GM12801 (cell line): ENCODE results near the gene FRYL.

ENCODE experiments used
- CTCF ChIP-seq: IDR thresholded peaks from one replicate; pipeline ENCODE4 v1.5.1; 2011; ENCODE audit warnings: control low read depth; ENCODE audit not compliant: insufficient read length; ENCODE audit errors: extremely low read depth

FRYL gene

GRCh38 chr4:48489683-48490011 lies 290.4 kb downstream of the FRYL start:
- no peak for TF ChIP-seq CTCF

GRCh38 chr4:48484494-48485168 lies 295.4 kb downstream of the FRYL start:
- no peak for TF ChIP-seq CTCF

- TF ChIP-seq CTCF, result no peak
These were observed 296.1 kb downstream of the FRYL start for GRCh38 chr4:48483777-48484493.

GRCh38 chr4:48483006-48483776 lies 296.9 kb downstream of the FRYL start, which contains the start of gene SLC10A4:
Gene SLC10A4, plus strand, starts transcription at chr4:48483343. Its CDS starts 219 bp downstream, at chr4:48483562.
- TF ChIP-seq CTCF, result no peak

- TF ChIP-seq CTCF, result no peak
These were observed 298.5 kb downstream of the FRYL start for GRCh38 chr4:48481581-48481980.

GRCh38 chr4:48478273-48478672 lies 301.8 kb downstream of the FRYL start:
- TF ChIP-seq CTCF, result no peak

- TF ChIP-seq CTCF, result no peak
These were observed 304.3 kb downstream of the FRYL start for GRCh38 chr4:48475770-48476169.
